ENCODE measurements around the gene WDR43.

WDR43 gene

DNA sequence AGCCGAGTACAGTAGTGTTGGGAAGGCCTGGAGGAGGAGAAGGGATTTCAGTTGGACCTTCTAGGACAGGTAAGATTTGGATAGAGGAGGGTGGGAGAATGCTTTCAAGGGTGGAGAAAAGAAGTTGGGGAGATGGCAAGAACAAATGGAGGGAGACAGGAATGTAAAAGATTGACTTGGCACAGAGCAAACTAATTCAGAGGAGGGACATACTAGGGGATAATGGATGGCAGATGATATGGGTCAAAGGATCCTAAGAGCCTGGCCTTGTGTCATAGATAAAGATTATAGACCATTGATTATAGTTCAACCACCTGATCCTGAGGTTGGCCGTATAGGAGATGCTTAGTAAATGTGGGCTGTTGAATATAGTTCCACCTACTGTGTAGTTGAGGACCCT lies 12.4 kb downstream of the WDR43 start:
- Histone ChIP-seq H3K27ac (ENCODE audit: low read depth, low read length) (no peak overlapping the region), H3K9me3 (ENCODE audit: control insufficient read depth in 1 of 2, low read length in 2 of 2) (no peaks in the 10 kb centered on the region), H3K4me3 (ENCODE audit: low read depth in 1 of 2, low read length in 2 of 2) (no peak overlapping the region), H3K36me3 (ENCODE audit: control insufficient read depth in 1 of 2, insufficient read depth in 2 of 2, low read length in 2 of 2) (peaks cover 24 to 71% of the 10 kb centered on the region in 2 donors), H3K27me3 (ENCODE audit: control insufficient read depth in 1 of 2, insufficient read depth in 2 of 2, low read length in 2 of 2) (no peaks in the 10 kb centered on the region), H3K4me1 (ENCODE audit: control insufficient read depth in 1 of 2, insufficient read depth in 2 of 2, low read length in 2 of 2) (no peaks in the 10 kb centered on the region), H3K9ac (ENCODE audit: low read depth in 1 of 2, low read length in 2 of 2) (no peak overlapping the region)

DNA sequence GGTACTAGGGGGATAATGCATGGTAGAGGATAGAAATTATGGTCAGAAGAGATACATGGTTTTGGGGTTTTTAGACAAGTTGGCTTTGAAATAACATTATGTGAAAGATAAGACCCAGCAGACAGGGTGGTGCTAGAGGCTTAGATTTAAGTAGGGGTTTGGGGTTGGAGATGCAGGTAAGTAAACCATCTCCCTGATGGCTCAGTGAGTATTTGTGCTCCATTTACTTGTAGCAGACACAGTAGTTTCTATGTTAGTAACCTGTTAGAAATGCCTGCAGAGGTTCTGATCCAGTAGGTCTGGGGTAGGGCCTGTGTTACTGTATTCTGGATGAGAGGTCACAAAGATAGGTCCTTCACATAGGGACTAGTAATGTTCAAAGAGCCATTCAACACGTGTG lies 13.7 kb downstream of the WDR43 start:
- no peak overlapping the region for H3K27ac ChIP-seq (ENCODE audit: low read depth, low read length)
- peaks cover 24 to 75% of the 10 kb centered on the region in 2 donors for H3K36me3 ChIP-seq (ENCODE audit: control insufficient read depth in 1 of 2, insufficient read depth in 2 of 2, low read length in 2 of 2)
- H3K9me3 ChIP-seq (ENCODE audit: control insufficient read depth in 1 of 2, low read length in 2 of 2), result no peaks in the 10 kb centered on the region
- H3K9ac ChIP-seq (ENCODE audit: low read depth in 1 of 2, low read length in 2 of 2), result no peak overlapping the region
- H3K4me3 ChIP-seq (ENCODE audit: low read depth in 1 of 2, low read length in 2 of 2), result no peak overlapping the region
- no peaks in the 10 kb centered on the region for H3K4me1 ChIP-seq (ENCODE audit: control insufficient read depth in 1 of 2, insufficient read depth in 2 of 2, low read length in 2 of 2)
- no peaks in the 10 kb centered on the region for H3K27me3 ChIP-seq (ENCODE audit: control insufficient read depth in 1 of 2, insufficient read depth in 2 of 2, low read length in 2 of 2)

- Histone ChIP-seq H3K27me3 (ENCODE audit: control insufficient read depth in 1 of 2, insufficient read depth in 2 of 2, low read length in 2 of 2) (no peaks in the 10 kb centered on the region), H3K27ac (ENCODE audit: low read depth, low read length) (no peak overlapping the region), H3K36me3 (ENCODE audit: control insufficient read depth in 1 of 2, insufficient read depth in 2 of 2, low read length in 2 of 2) (peaks cover 29 to 77% of the 10 kb centered on the region in 2 donors), H3K4me3 (ENCODE audit: low read depth in 1 of 2, low read length in 2 of 2) (no peak overlapping the region), H3K9ac (ENCODE audit: low read depth in 1 of 2, low read length in 2 of 2) (no peak overlapping the region), H3K9me3 (ENCODE audit: control insufficient read depth in 1 of 2, low read length in 2 of 2) (no peaks in the 10 kb centered on the region), H3K4me1 (ENCODE audit: control insufficient read depth in 1 of 2, insufficient read depth in 2 of 2, low read length in 2 of 2) (no peaks in the 10 kb centered on the region)
Observed at GRCh38 chr2:28909655-28910353, 15.3 kb downstream of the WDR43 start.

DNA sequence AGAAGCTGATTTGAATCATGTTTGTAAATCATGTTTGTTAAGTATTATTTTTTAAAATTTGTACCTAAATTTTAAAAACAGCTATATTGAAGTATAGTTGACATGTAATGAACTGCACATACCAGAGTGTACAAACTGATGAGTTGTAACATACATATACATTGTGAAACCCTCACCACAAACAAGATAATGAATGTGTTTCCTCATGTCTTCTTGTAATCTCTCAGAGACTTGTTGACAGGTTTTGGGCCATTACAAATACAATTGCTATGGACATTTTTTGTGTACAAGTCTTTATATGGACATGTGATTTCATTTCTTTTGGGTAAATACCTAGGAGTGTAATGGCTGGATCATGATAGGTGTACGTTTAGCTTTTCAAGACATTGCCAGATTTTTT lies 21.5 kb downstream of the WDR43 start:
- Histone ChIP-seq H3K9ac (ENCODE audit: low read depth in 1 of 2, low read length in 2 of 2) (no peak overlapping the region), H3K4me3 (ENCODE audit: low read depth in 1 of 2, low read length in 2 of 2) (no peak overlapping the region), H3K27me3 (ENCODE audit: control insufficient read depth in 1 of 2, insufficient read depth in 2 of 2, low read length in 2 of 2) (no peaks in the 10 kb centered on the region), H3K9me3 (ENCODE audit: control insufficient read depth in 1 of 2, low read length in 2 of 2) (no peaks in the 10 kb centered on the region), H3K27ac (ENCODE audit: low read depth, low read length) (no peak overlapping the region), H3K36me3 (ENCODE audit: control insufficient read depth in 1 of 2, insufficient read depth in 2 of 2, low read length in 2 of 2) (peaks cover 14 to 64% of the 10 kb centered on the region in 2 donors), H3K4me1 (ENCODE audit: control insufficient read depth in 1 of 2, insufficient read depth in 2 of 2, low read length in 2 of 2) (no peaks in the 10 kb centered on the region)

DNA sequence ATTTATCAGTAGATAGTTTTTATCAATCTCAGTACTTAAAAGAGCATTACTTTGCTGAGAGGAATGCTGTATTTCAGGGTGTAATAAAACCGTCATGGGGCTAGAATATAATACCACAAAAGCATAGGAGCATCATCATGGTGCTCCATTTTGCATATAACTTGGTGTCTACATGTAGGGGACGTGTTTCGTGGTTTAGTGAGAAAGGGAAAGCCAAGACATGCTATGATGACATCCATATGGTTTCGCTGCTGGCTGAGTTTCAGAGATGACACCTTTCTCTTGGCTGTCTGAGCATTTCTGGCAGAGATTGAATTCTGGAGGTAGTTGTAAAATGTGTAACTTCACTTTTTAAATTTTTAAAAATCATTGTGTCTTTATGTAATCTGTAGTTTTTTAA lies 32.4 kb downstream of the WDR43 start:
- Histone ChIP-seq H3K4me3 (ENCODE audit: low read depth in 1 of 2, low read length in 2 of 2) (no peak overlapping the region), H3K27ac (ENCODE audit: low read depth, low read length) (no peak overlapping the region), H3K36me3 (ENCODE audit: control insufficient read depth in 1 of 2, insufficient read depth in 2 of 2, low read length in 2 of 2) (peaks cover 47 to 79% of the 10 kb centered on the region in 2 donors), H3K4me1 (ENCODE audit: control insufficient read depth in 1 of 2, insufficient read depth in 2 of 2, low read length in 2 of 2) (no peaks in the 10 kb centered on the region), H3K9me3 (ENCODE audit: control insufficient read depth in 1 of 2, low read length in 2 of 2) (no peaks in the 10 kb centered on the region), H3K9ac (ENCODE audit: low read depth in 1 of 2, low read length in 2 of 2) (no peak overlapping the region), H3K27me3 (ENCODE audit: control insufficient read depth in 1 of 2, insufficient read depth in 2 of 2, low read length in 2 of 2) (no peaks in the 10 kb centered on the region)

GRCh38 chr2:28927469-28927868 lies 33.0 kb downstream of the WDR43 start:
- no peak overlapping the region for H3K27ac ChIP-seq (ENCODE audit: low read depth, low read length)
- no peaks in the 10 kb centered on the region for H3K9me3 ChIP-seq (ENCODE audit: control insufficient read depth in 1 of 2, low read length in 2 of 2)
- H3K36me3 ChIP-seq (ENCODE audit: control insufficient read depth in 1 of 2, insufficient read depth in 2 of 2, low read length in 2 of 2), result peaks cover 43 to 81% of the 10 kb centered on the region in 2 donors
- no peaks in the 10 kb centered on the region for H3K27me3 ChIP-seq (ENCODE audit: control insufficient read depth in 1 of 2, insufficient read depth in 2 of 2, low read length in 2 of 2)
- H3K9ac ChIP-seq (ENCODE audit: low read depth in 1 of 2, low read length in 2 of 2), result no peak overlapping the region
- H3K4me3 ChIP-seq (ENCODE audit: low read depth in 1 of 2, low read length in 2 of 2), result no peak overlapping the region
- no peaks in the 10 kb centered on the region for H3K4me1 ChIP-seq (ENCODE audit: control insufficient read depth in 1 of 2, insufficient read depth in 2 of 2, low read length in 2 of 2)

- no peaks in the 10 kb centered on the region for H3K27me3 ChIP-seq (ENCODE audit: control insufficient read depth in 1 of 2, insufficient read depth in 2 of 2, low read length in 2 of 2)
- H3K27ac ChIP-seq (ENCODE audit: low read depth, low read length), result no peak overlapping the region
- H3K4me3 ChIP-seq (ENCODE audit: low read depth in 1 of 2, low read length in 2 of 2), result no peak overlapping the region
- no peaks in the 10 kb centered on the region for H3K4me1 ChIP-seq (ENCODE audit: control insufficient read depth in 1 of 2, insufficient read depth in 2 of 2, low read length in 2 of 2)
- H3K9ac ChIP-seq (ENCODE audit: low read depth in 1 of 2, low read length in 2 of 2), result no peak overlapping the region
- H3K9me3 ChIP-seq (ENCODE audit: control insufficient read depth in 1 of 2, low read length in 2 of 2), result no peaks in the 10 kb centered on the region
- peaks cover 43 to 81% of the 10 kb centered on the region in 2 donors for H3K36me3 ChIP-seq (ENCODE audit: control insufficient read depth in 1 of 2, insufficient read depth in 2 of 2, low read length in 2 of 2)
Observed at GRCh38 chr2:28927878-28928277, 33.4 kb downstream of the WDR43 start.

DNA sequence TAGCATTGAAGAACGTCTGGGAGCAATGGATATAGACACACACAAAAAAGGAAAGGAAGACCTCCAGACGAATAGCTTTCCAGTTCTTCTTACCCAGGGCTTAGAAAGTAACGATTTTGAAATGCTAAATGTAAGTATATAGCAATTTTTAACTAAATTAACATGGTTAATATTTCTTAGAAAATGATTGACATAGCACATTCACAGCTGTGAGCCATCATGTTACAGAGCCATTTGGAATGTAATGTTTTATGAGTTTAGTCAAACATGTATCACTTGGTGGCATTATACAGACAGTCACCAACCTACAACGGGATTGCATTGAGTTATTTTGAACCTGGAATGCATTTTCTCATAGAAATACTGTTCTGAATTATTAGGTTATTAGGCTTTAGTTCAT lies 35.1 kb downstream of the WDR43 start:
- H3K4me1 ChIP-seq (ENCODE audit: control insufficient read depth in 1 of 2, insufficient read depth in 2 of 2, low read length in 2 of 2), result no peaks in the 10 kb centered on the region
- H3K27ac ChIP-seq (ENCODE audit: low read depth, low read length), result no peak overlapping the region
- H3K9me3 ChIP-seq (ENCODE audit: control insufficient read depth in 1 of 2, low read length in 2 of 2), result no peaks in the 10 kb centered on the region
- peaks cover 40 to 81% of the 10 kb centered on the region in 2 donors for H3K36me3 ChIP-seq (ENCODE audit: control insufficient read depth in 1 of 2, insufficient read depth in 2 of 2, low read length in 2 of 2)
- H3K9ac ChIP-seq (ENCODE audit: low read depth in 1 of 2, low read length in 2 of 2), result no peak overlapping the region
- H3K4me3 ChIP-seq (ENCODE audit: low read depth in 1 of 2, low read length in 2 of 2), result no peak overlapping the region
- H3K27me3 ChIP-seq (ENCODE audit: control insufficient read depth in 1 of 2, insufficient read depth in 2 of 2, low read length in 2 of 2), result no peaks in the 10 kb centered on the region

- Histone ChIP-seq H3K9me3 (ENCODE audit: control insufficient read depth in 1 of 2, low read length in 2 of 2) (no peaks in the 10 kb centered on the region), H3K27me3 (ENCODE audit: control insufficient read depth in 1 of 2, insufficient read depth in 2 of 2, low read length in 2 of 2) (no peaks in the 10 kb centered on the region), H3K9ac (ENCODE audit: low read depth in 1 of 2, low read length in 2 of 2) (no peak overlapping the region), H3K27ac (ENCODE audit: low read depth, low read length) (no peak overlapping the region), H3K36me3 (ENCODE audit: control insufficient read depth in 1 of 2, insufficient read depth in 2 of 2, low read length in 2 of 2) (peaks cover 40 to 81% of the 10 kb centered on the region in 2 donors), H3K4me3 (ENCODE audit: low read depth in 1 of 2, low read length in 2 of 2) (no peak overlapping the region), H3K4me1 (ENCODE audit: control insufficient read depth in 1 of 2, insufficient read depth in 2 of 2, low read length in 2 of 2) (no peaks in the 10 kb centered on the region)
Observed at GRCh38 chr2:28930205-28930604, 35.7 kb downstream of the WDR43 start.

DNA sequence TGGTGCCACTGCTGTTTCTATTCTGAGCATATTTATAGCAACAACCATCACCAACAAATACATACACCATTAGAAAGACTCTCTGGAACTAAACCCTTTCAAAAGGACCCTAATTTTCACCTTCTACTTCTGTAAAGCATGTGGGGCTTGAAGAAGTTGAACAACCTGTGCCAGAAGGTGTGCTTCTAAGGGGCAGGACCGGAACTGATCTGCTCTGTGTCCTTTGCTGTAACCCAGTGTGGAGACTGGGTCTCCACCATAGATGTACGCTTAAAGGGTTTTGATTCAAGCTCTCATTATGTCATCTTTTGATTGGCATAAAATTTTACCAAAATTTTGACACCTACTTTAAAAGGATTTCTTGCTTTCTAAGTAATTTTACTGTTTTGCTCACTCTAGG lies 40.3 kb downstream of the WDR43 start:
- H3K9me3 ChIP-seq (ENCODE audit: control insufficient read depth in 1 of 2, low read length in 2 of 2), result no peaks in the 10 kb centered on the region
- H3K27ac ChIP-seq (ENCODE audit: low read depth, low read length), result no peak overlapping the region
- peaks cover 35 to 78% of the 10 kb centered on the region in 2 donors for H3K36me3 ChIP-seq (ENCODE audit: control insufficient read depth in 1 of 2, insufficient read depth in 2 of 2, low read length in 2 of 2)
- no peak overlapping the region for H3K4me3 ChIP-seq (ENCODE audit: low read depth in 1 of 2, low read length in 2 of 2)
- no peaks in the 10 kb centered on the region for H3K27me3 ChIP-seq (ENCODE audit: control insufficient read depth in 1 of 2, insufficient read depth in 2 of 2, low read length in 2 of 2)
- H3K9ac ChIP-seq (ENCODE audit: low read depth in 1 of 2, low read length in 2 of 2), result no peak overlapping the region
- no peaks in the 10 kb centered on the region for H3K4me1 ChIP-seq (ENCODE audit: control insufficient read depth in 1 of 2, insufficient read depth in 2 of 2, low read length in 2 of 2)

All from duodenal mucosa (tissue), 2 donors.